Gastroesophageal sphincter (tissue), 3 donors: ENCODE measurements around the gene HS6ST2.

Source experiments
- CTCF ChIP-seq, 4 experiments: fragments of 200-600 bp in 2 of 4; fragments of 450-650 bp in 2 of 4; sonication (generic) in 1 of 4; IDR thresholded peaks; one replicate each; pipeline ENCODE4 v1.5.1; 2017 to 2019; ENCODE audit warnings: antibody characterized with exemption in 4 of 4, mild to moderate bottlenecking in 2 of 4, moderate library complexity in 2 of 4
- POLR2A ChIP-seq, 2 donors: fragments of 450-650 bp; IDR thresholded peaks; one replicate each; pipeline ENCODE4 v1.6.1; 2017; ENCODE audit warnings: antibody characterized with exemption in 2 of 2, mild to moderate bottlenecking in 2 of 2, moderate library complexity in 1 of 2

DNA sequence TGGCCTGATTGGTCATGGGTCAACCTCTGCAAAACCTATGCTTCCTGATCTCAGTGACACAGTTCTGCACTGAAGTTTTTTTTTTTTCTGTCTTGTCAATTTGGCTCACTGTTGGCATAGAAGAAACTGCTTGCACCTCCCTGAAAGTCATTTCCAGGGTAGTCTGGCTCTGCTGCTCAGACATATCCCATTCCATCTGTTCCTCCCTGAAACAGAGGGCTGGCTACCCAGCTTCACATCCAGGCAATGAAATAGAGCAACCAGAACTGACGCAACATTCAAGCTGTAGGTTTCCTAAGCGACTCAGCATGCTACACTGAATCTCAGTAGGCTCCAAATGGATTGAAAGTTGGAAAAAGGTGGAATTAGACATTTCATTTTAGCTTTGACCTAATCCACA, 292.8 kb downstream of the HS6ST2 start:
- TF ChIP-seq CTCF (IDR thresholded peaks at IDR 0.05) (no peak), POLR2A (IDR thresholded peaks at IDR 0.05) (no peak)
